ENCODE measurements around the gene ZFYVE28.

- TF ChIP-seq CTCF (conservative IDR thresholded peaks at IDR 0.05) (no peak), EZH2 (IDR thresholded peaks at IDR 0.05; ENCODE audit: low read depth) (no peak)
Observed at GRCh38 chr4:2327579-2327978, 90.9 kb downstream of the ZFYVE28 start.
